ENCODE measurements around the gene CDK6. TPM values are rescaled to one million over a fixed set of nuclear protein-coding genes. Genes with fewer than 3 reads are reported as not detected.
"Not testable (repeated sequence)": the region's sequence is repeated elsewhere in the genome, so short reads cannot be mapped to it uniquely, and the experiment has no call there.

CDK6 gene
- total and polyA plus RNA-seq, 4 donors = 3.3 to 35.0 (median 12.0) TPM

DNA sequence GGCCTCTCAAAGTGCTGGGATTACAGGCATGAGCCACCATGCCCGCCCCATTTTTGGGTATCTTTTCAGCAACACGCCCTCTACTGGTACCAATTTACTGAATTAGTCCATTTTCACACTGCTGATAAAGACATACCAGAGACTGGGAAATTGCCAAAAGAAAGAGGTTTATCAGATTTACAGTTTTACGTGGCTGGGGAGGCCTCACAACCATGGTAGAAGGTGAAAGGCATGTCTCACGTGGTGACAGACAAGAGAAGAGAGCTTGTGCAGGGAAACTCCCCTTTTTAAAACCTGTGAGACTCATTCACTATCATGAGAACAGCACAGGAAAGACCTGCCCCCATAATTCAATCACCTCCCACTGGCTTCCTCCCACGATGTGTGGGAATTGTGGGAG lies 27.8 kb upstream of the CDK6 start:
- not testable (repeated sequence) for H3K27ac ChIP-seq (ENCODE audit: low read depth in 1 of 2, low read length in 2 of 2); DNase-seq (ENCODE audit: low spot score); H3K9ac ChIP-seq (ENCODE audit: low read depth in 1 of 2, low read length in 2 of 2); H3K36me3 ChIP-seq (ENCODE audit: control insufficient read depth in 4 of 4, insufficient read depth in 3 of 4, low read depth in 1 of 4, low read length in 3 of 4); H3K4me3 ChIP-seq (ENCODE audit: low read depth in 1 of 3, low read length in 3 of 3); H3K27me3 ChIP-seq (ENCODE audit: control insufficient read depth in 4 of 4, insufficient read depth in 4 of 4, low read length in 3 of 4); H3K4me1 ChIP-seq (ENCODE audit: control insufficient read depth in 4 of 4, insufficient read depth in 4 of 4, low read length in 3 of 4)
- TF ChIP-seq RAD21 (IDR thresholded peaks at IDR 0.05) = peak in 1 of 2 donors; percentile 48
- peaks cover 0 to 15% (median 8%) of the 10 kb centered on the region in 4 donors for H3K9me3 ChIP-seq (ENCODE audit: control insufficient read depth in 4 of 4, low read length in 3 of 4)
- WGBS = 39% methylated on average over 5 of the region's 5 CpGs

DNA sequence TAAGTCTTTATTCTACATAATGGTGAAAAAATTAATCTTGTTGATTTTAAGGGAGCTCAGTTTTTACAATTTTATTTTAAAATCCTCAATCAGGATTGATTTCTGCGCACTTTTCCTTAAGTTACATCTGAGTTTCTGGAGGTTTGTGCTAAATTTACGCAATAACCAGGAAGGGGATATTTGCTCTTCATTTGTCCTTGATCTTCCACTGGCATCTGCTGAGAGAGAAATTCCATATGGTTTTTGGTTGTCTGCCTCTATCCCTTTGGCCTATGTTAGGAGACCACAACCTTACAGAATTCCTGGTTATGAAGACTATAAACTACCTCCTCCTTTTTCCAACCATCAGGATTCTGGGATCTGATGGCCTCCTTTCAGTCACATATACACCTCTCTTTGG lies 20.1 kb upstream of the CDK6 start:
- no peaks in the 10 kb centered on the region for H3K9me3 ChIP-seq (ENCODE audit: control insufficient read depth in 4 of 4, low read length in 3 of 4)
- 99% methylated on average over 2 of the region's 2 CpGs for WGBS
- no peak overlapping the region for H3K4me3 ChIP-seq (ENCODE audit: low read depth in 1 of 3, low read length in 3 of 3)
- TF ChIP-seq JUND (IDR thresholded peaks at IDR 0.05) (no peak), RAD21 (IDR thresholded peaks at IDR 0.05) (no peak), NR2F2 (IDR thresholded peaks at IDR 0.05) (no peak)
- TF ChIP-seq, protein P1, sequence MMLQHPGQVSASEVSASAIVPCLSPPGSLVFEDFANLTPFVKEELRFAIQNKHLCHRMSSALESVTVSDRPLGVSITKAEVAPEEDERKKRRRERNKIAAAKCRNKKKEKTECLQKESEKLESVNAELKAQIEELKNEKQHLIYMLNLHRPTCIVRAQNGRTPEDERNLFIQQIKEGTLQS (IDR thresholded peaks at IDR 0.05) = no peak
- TF ChIP-seq, protein P2, sequence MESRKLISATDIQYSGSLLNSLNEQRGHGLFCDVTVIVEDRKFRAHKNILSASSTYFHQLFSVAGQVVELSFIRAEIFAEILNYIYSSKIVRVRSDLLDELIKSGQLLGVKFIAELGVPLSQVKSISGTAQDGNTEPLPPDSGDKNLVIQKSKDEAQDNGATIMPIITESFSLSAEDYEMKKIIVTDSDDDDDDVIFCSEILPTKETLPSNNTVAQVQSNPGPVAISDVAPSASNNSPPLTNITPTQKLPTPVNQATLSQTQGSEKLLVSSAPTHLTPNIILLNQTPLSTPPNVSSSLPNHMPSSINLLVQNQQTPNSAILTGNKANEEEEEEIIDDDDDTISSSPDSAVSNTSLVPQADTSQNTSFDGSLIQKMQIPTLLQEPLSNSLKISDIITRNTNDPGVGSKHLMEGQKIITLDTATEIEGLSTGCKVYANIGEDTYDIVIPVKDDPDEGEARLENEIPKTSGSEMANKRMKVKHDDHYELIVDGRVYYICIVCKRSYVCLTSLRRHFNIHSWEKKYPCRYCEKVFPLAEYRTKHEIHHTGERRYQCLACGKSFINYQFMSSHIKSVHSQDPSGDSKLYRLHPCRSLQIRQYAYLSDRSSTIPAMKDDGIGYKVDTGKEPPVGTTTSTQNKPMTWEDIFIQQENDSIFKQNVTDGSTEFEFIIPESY (IDR thresholded peaks at IDR 0.05) = no peak
- H3K27ac ChIP-seq (ENCODE audit: low read depth in 1 of 2, low read length in 2 of 2) = no peak overlapping the region
- no peaks in the 10 kb centered on the region for H3K36me3 ChIP-seq (ENCODE audit: control insufficient read depth in 4 of 4, insufficient read depth in 3 of 4, low read depth in 1 of 4, low read length in 3 of 4)
- no peaks in the 10 kb centered on the region for H3K4me1 ChIP-seq (ENCODE audit: control insufficient read depth in 4 of 4, insufficient read depth in 4 of 4, low read length in 3 of 4)
- H3K9ac ChIP-seq (ENCODE audit: low read depth in 1 of 2, low read length in 2 of 2) = no peak overlapping the region
- peaks cover 0 to 6% (median 0%) of the 10 kb centered on the region in 4 donors for H3K27me3 ChIP-seq (ENCODE audit: control insufficient read depth in 4 of 4, insufficient read depth in 4 of 4, low read length in 3 of 4)
- no peak for DNase-seq (ENCODE audit: low spot score)

DNA sequence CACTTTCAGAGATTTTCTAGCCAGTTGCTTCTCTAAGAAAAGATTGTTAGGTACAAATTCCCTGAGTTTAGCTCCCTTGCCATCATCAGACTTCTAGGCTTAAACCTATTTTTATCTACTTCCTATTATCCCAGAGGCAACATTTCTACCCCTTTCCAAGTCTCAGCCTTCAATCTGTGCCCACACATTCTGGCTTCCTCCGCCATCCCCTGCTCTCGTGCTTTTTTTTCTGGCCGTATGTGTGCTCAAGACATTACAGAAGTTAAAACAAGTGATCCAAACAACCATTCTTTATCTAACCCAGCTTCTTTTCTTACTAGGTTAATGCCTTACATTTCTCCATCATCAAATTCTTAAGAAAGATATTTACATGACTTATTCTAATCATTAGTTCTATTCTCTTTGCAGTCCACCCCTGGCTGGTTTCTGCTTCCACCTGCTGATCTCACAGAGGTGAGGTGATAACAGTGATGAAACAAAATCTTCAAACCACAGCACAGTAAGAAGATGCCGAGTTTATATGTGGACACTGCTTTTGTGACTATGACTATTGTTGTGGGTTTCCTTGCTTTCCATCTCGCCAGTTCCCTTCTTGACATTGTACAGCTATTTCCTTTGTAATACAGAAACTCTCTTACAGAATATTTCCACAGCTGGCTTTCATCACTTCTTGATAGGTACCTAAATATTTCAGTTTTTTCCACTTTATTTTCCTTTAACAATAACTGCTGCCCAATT lies 18.3 kb upstream of the CDK6 start:
- no peaks in the 10 kb centered on the region for H3K9me3 ChIP-seq (ENCODE audit: control insufficient read depth in 4 of 4, low read length in 3 of 4)
- 62% methylated on average over 5 of the region's 5 CpGs for WGBS
- no peak for DNase-seq (ENCODE audit: low spot score)
- no peaks in the 10 kb centered on the region for H3K4me1 ChIP-seq (ENCODE audit: control insufficient read depth in 4 of 4, insufficient read depth in 4 of 4, low read length in 3 of 4)
- H3K27me3 ChIP-seq (ENCODE audit: control insufficient read depth in 4 of 4, insufficient read depth in 4 of 4, low read length in 3 of 4) = peaks cover 0 to 6% (median 0%) of the 10 kb centered on the region in 4 donors
- no peak overlapping the region for H3K4me3 ChIP-seq (ENCODE audit: low read depth in 1 of 3, low read length in 3 of 3)
- no peaks in the 10 kb centered on the region for H3K36me3 ChIP-seq (ENCODE audit: control insufficient read depth in 4 of 4, insufficient read depth in 3 of 4, low read depth in 1 of 4, low read length in 3 of 4)
- TF ChIP-seq HNF4A (conservative IDR thresholded peaks at IDR 0.05) (no peak), EGR1 (IDR thresholded peaks at IDR 0.05; ENCODE audit: low read depth in 2 of 2) (no peak), RXRA (IDR thresholded peaks at IDR 0.05) (no peak)
- no peak overlapping the region for H3K9ac ChIP-seq (ENCODE audit: low read depth in 1 of 2, low read length in 2 of 2)
- no peak overlapping the region for H3K27ac ChIP-seq (ENCODE audit: low read depth in 1 of 2, low read length in 2 of 2)

DNA sequence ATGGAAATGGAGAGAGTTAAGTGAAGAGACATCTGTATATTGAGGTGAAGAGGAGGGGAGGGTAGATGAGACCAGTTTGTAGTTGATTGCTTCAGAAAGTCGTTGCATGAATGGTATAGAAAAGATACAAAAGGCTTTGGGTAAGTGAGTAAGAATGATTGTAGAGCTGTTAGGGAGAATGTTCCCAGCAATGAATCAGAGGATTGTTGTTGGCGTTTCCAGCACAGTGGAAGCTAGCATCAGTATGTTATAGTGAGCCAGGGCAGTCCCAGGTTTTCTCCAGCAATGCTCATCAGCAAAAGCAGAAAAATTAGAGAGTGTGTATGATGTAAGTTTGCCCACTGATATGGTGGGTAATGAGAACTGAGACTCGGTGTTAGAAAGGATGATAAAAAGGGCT lies 15.4 kb upstream of the CDK6 start:
- 68% methylated on average over 3 of the region's 3 CpGs for WGBS
- no peak for TF ChIP-seq RXRA (IDR thresholded peaks at IDR 0.05)
- no peak for TF ChIP-seq HNF4G (IDR thresholded peaks at IDR 0.05)
- Histone ChIP-seq H3K27me3 (ENCODE audit: control insufficient read depth in 4 of 4, insufficient read depth in 4 of 4, low read length in 3 of 4) (peaks cover 0 to 2% (median 0%) of the 10 kb centered on the region in 4 donors), H3K9me3 (ENCODE audit: control insufficient read depth in 4 of 4, low read length in 3 of 4) (no peaks in the 10 kb centered on the region), H3K9ac (ENCODE audit: low read depth in 1 of 2, low read length in 2 of 2) (no peak overlapping the region), H3K4me1 (ENCODE audit: control insufficient read depth in 4 of 4, insufficient read depth in 4 of 4, low read length in 3 of 4) (no peaks in the 10 kb centered on the region), H3K4me3 (ENCODE audit: low read depth in 1 of 3, low read length in 3 of 3) (no peak overlapping the region), H3K27ac (ENCODE audit: low read depth in 1 of 2, low read length in 2 of 2) (no peak overlapping the region), H3K36me3 (ENCODE audit: control insufficient read depth in 4 of 4, insufficient read depth in 3 of 4, low read depth in 1 of 4, low read length in 3 of 4) (no peaks in the 10 kb centered on the region)
- DNase-seq (ENCODE audit: low spot score) = no peak

All from liver (tissue), 9 donors.